ENCODE data around the gene SERPINB1.

The SERPINB1 gene

GRCh38 chr6:2852514-2852855, 10.8 kb upstream of the SERPINB1 start:
- no peak overlapping the region for H3K4me3 ChIP-seq (ENCODE audit: low read length)
- DNase-seq (ENCODE audit: low read depth), result no peak
- no peak for TF ChIP-seq CTCF (IDR thresholded peaks at IDR 0.05; ENCODE audit: insufficient read depth, low read depth, low read length, missing control alignments)

GRCh38 chr6:2851727-2852513, 10.3 kb upstream of the SERPINB1 start:
- TF ChIP-seq CTCF (IDR thresholded peaks at IDR 0.05; ENCODE audit: insufficient read depth, low read depth, low read length, missing control alignments), result no peak

GRCh38 chr6:2850538-2851113, 9.0 kb upstream of the SERPINB1 start:
- H3K4me3 ChIP-seq (ENCODE audit: low read length), result no peak overlapping the region
- no peak for DNase-seq (ENCODE audit: low read depth)
- TF ChIP-seq CTCF (IDR thresholded peaks at IDR 0.05; ENCODE audit: insufficient read depth, low read depth, low read length, missing control alignments), result no peak

More at GRCh38 chr6:2851727-2852513, 10.3 kb upstream of the SERPINB1 start:
- DNase-seq (ENCODE audit: low read depth), result no peak
- H3K4me3 ChIP-seq (ENCODE audit: low read length), result no peak overlapping the region

- TF ChIP-seq CTCF (IDR thresholded peaks at IDR 0.05; ENCODE audit: insufficient read depth, low read depth, low read length, missing control alignments), result no peak
- DNase-seq (ENCODE audit: low read depth), result peak; percentile 42
- H3K4me3 ChIP-seq (ENCODE audit: low read length), result no peak overlapping the region
Observed at GRCh38 chr6:2848851-2849250, 7.2 kb upstream of the SERPINB1 start.

- TF ChIP-seq CTCF (IDR thresholded peaks at IDR 0.05; ENCODE audit: insufficient read depth, low read depth, low read length, missing control alignments), result no peak
- no peak for DNase-seq (ENCODE audit: low read depth)
- H3K4me3 ChIP-seq (ENCODE audit: low read length), result no peak overlapping the region
Observed at GRCh38 chr6:2845880-2846208, 4.2 kb upstream of the SERPINB1 start.

- DNase-seq (ENCODE audit: low read depth), result peak; percentile 38
- TF ChIP-seq CTCF (IDR thresholded peaks at IDR 0.05; ENCODE audit: insufficient read depth, low read depth, low read length, missing control alignments), result no peak
- no peak overlapping the region for H3K4me3 ChIP-seq (ENCODE audit: low read length)
Observed at GRCh38 chr6:2844008-2844407, 2.3 kb upstream of the SERPINB1 start.

Measured in epithelial cell of esophagus (primary cell).